Kidney (tissue), 14 donors: Measurements from ENCODE around the gene IMPA2. TPM values are rescaled to one million over a fixed set of nuclear protein-coding genes. Genes with fewer than 3 reads are reported as not detected.

Source experiments
- DNase-seq, 5 donors: peaks; one replicate each; pipeline ENCODE4 v3.0.0-alpha.2; 2013 to 2020
- FAIRE-seq: peaks from 2 replicates; lab custom pipeline; 2012; peaks lifted over from hg19 to GRCh38; lab: Jason Lieb, UNC
- H3K27ac ChIP-seq, 2 donors: one replicate each; pipeline ENCODE4 v1.7.0; 2013; ENCODE audit warnings: low read depth in 2 of 2, low read length in 2 of 2, inconsistent platforms in 1 of 2
- H3K27me3 ChIP-seq: one replicate; pipeline ENCODE4 v1.7.1; 2013; ENCODE audit warnings: low read length, inconsistent platforms; ENCODE audit not compliant: control insufficient read depth, insufficient read depth
- H3K36me3 ChIP-seq, 3 donors: one replicate each; pipeline versions ENCODE4 v1.7.0 to v1.7.1; 2013; ENCODE audit warnings: low read length in 3 of 3, control low read depth in 1 of 3, inconsistent platforms in 1 of 3; ENCODE audit not compliant: insufficient read depth in 3 of 3, control insufficient read depth in 2 of 3
- H3K4me1 ChIP-seq, 3 donors: one replicate each; pipeline versions ENCODE4 v1.7.0 to v1.7.1; 2013; ENCODE audit warnings: low read length in 3 of 3, inconsistent platforms in 1 of 3, low read depth in 1 of 3; ENCODE audit not compliant: control insufficient read depth in 2 of 3, insufficient read depth in 2 of 3
- H3K4me3 ChIP-seq, 3 donors: one replicate each; pipeline versions ENCODE4 v1.7.0 to v1.8.1; 2013; ENCODE audit warnings: low read length in 3 of 3, control low read depth in 1 of 3, inconsistent platforms in 1 of 3
- H3K9ac ChIP-seq, 3 donors: one replicate each; pipeline versions ENCODE4 v1.7.0 to v1.7.1; 2013; ENCODE audit warnings: low read length in 3 of 3, control low read depth in 1 of 3, inconsistent platforms in 1 of 3
- H3K9me3 ChIP-seq, 3 donors: one replicate each; pipeline versions ENCODE4 v1.7.0 to v1.7.1; 2013; ENCODE audit warnings: low read length in 3 of 3, control low read depth in 1 of 3, inconsistent platforms in 1 of 3; ENCODE audit not compliant: control insufficient read depth in 2 of 3, insufficient read depth in 1 of 3
- intact Hi-C: fragments of 100-400 bp; cut with DNase I; formaldehyde crosslinking; loops from one replicate; pipeline ENCODE4 v1.11.1; 2022
- polyA plus RNA-seq: library from polyadenylated mRNA; stranded (reverse); fragments of 350-450 nt; fragmentation: Illumina TruSeq; extraction: RNeasy Lipid Tissue Mini Kit (QIAGEN cat#74804); gene quantifications from one replicate; pipeline ENCODE4 v1.2.3, GENCODE V29; 2014; ENCODE audit warnings: low read depth, low replicate concordance; ENCODE audit not compliant: insufficient read depth
- total RNA-seq: library from RNA; stranded (reverse); fragmentation: NEBNext Ultra II Directional; extraction: Animal tissue kit (Norgen Biotek cat#: 25700); gene quantifications from one replicate; pipeline ENCODE4 v1.2.1, GENCODE V29; 2021
- TF ChIP-seq, protein P1 (sequence below): IDR thresholded peaks from 3 replicates; pipeline ENCODE4 v1.5.1; 2012; ENCODE audit warnings: mild to moderate bottlenecking, moderate library complexity, borderline replicate concordance; ENCODE audit not compliant: insufficient read depth; ENCODE audit errors: extremely low read depth
- donor health status: control.
- donor health status: control.
- donor health status: control.
- donor health status: control.
- donor health status: control.
- donor health status: DM: yes; HTN: yes; CAD: no.
- donor health status: Normal renal cell carcinoma (clear cell type).

IMPA2 gene
- total and polyA plus RNA-seq, 2 donors from 2014 or later: 157 to 348 TPM

DNA sequence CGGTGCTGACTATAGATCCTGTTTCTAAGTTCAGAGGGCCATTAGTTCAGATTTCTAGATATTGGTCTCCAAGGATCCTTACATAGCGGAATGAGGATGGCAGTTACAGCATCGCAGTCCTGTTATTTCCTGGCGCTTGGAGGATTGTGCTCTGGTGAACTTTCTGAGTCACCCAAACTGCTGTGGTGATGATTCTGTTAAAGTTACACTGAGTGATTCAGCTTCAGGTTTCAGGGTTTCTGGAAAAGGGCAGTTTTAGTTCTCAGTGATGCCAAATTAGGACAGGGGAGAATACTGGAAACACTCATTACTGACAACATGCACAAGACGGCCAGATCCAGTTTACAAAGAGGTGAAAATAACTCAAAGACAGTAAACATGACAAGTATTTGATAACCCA is 60.3 kb downstream of the IMPA2 start:
- Histone ChIP-seq H3K27ac (no peak overlapping the region), H3K4me3 (no peak overlapping the region), H3K9ac (no peak overlapping the region), H3K9me3 (no peaks in the 10 kb centered on the region), H3K36me3 (no peaks in the 10 kb centered on the region), H3K4me1 (peaks cover 0 to 5% (median 0%) of the 10 kb centered on the region in 3 donors), H3K27me3 (no peaks in the 10 kb centered on the region)
- FAIRE-seq (no peak), DNase-seq (no peak)
- TF ChIP-seq, protein P1, sequence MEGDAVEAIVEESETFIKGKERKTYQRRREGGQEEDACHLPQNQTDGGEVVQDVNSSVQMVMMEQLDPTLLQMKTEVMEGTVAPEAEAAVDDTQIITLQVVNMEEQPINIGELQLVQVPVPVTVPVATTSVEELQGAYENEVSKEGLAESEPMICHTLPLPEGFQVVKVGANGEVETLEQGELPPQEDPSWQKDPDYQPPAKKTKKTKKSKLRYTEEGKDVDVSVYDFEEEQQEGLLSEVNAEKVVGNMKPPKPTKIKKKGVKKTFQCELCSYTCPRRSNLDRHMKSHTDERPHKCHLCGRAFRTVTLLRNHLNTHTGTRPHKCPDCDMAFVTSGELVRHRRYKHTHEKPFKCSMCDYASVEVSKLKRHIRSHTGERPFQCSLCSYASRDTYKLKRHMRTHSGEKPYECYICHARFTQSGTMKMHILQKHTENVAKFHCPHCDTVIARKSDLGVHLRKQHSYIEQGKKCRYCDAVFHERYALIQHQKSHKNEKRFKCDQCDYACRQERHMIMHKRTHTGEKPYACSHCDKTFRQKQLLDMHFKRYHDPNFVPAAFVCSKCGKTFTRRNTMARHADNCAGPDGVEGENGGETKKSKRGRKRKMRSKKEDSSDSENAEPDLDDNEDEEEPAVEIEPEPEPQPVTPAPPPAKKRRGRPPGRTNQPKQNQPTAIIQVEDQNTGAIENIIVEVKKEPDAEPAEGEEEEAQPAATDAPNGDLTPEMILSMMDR: no peak
- intact Hi-C loops: no loop called here

DNA sequence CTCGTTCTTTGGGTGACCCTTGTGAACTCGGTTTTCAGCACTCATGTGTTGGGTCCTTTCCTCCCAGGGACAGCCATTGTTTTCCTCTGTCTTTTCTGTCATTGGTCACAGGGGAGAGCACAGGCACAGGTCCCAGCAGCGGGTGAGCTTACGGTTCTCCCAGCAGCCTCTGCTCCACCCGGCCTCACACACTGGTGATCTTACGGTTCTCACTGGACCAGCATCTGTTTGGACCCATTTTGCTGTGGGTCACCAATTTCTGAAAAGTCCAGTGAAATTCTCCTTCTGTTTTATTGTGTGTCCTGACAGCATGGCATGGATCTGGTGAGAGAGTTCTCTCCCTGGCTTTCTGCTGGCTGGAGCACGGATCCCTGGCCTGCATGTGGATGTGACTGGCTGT is 62.5 kb downstream of the IMPA2 start:
- no peak for DNase-seq
- Histone ChIP-seq H3K9me3 (no peaks in the 10 kb centered on the region), H3K27ac (no peak overlapping the region), H3K27me3 (no peaks in the 10 kb centered on the region), H3K4me1 (peaks cover 0 to 3% (median 0%) of the 10 kb centered on the region in 3 donors), H3K9ac (no peak overlapping the region), H3K4me3 (no peak overlapping the region), H3K36me3 (no peaks in the 10 kb centered on the region)
- intact Hi-C loops: no loop called here
- TF ChIP-seq, protein P1: no peak
- FAIRE-seq: no peak

DNA sequence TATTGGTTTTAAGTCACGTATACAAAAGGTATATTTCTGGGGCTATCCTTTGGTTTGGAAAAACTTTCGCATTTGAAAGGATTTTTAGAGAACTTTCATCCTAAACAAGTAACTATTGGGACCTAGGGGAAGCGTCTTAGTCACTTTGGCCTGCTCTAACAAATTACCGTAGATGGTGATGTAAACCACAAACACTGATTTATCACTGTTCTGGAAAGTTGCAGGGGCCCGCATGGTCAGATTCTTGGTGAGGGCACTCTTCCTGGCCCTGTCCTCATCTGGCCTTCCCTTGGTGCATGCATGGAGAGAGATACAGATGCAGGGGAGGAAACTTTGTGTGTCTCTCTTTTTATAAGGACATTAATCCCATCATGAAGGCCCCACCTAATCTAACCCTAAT is 63.3 kb downstream of the IMPA2 start:
- Histone ChIP-seq H3K36me3 (no peaks in the 10 kb centered on the region), H3K27ac (no peak overlapping the region), H3K27me3 (no peaks in the 10 kb centered on the region), H3K4me3 (no peak overlapping the region), H3K9me3 (no peaks in the 10 kb centered on the region), H3K4me1 (no peaks in the 10 kb centered on the region), H3K9ac (no peak overlapping the region)
- FAIRE-seq: no peak
- no peak for DNase-seq
- intact Hi-C loops: no loop called here
- TF ChIP-seq, protein P1: no peak
